Panc1 (cell line): Measurements from ENCODE around the gene FARS2. TPM values are rescaled to one million over a fixed set of nuclear protein-coding genes. Genes with fewer than 3 reads are reported as not detected.

ENCODE experiments used
- ATAC-seq: fragments of 200-7000 bp; cut with Tn5 transposase; 2 replicates; pipeline ENCODE4 v1.9.1; 2020; ENCODE audit warnings: mild to moderate bottlenecking, moderate library complexity
- BruUV-seq: library from RNA; stranded (reverse); fragments of 400-500 nt; replicated peaks from 2 replicates; lab custom pipeline; 2021; lab: Mats Ljungman, UMichigan
- CTCF ChIA-PET: fragments of 300-600 bp; sonication (Branson Sonifier 250); formaldehyde crosslinking; loops from one replicate; lab custom pipeline; 2022; ENCODE audit warnings: antibody characterized with exemption; lab: Charles Lee
- POLR2A ChIA-PET: fragments of 300-600 bp; sonication (Branson Sonifier 250); formaldehyde crosslinking; loops from one replicate; lab custom pipeline; 2022; ENCODE audit warnings: antibody characterized with exemption; lab: Charles Lee
- DNase-seq: peaks from one replicate; pipeline ENCODE4 v3.0.0-alpha.2; 2010; ENCODE audit warnings: low read depth, low spot score
- H3K27ac ChIP-seq: 2 replicates; pipeline ENCODE4 v1.5.1; 2011; ENCODE audit warnings: mild to moderate bottlenecking, low read length, inconsistent platforms
- H3K27me3 ChIP-seq: fragments of 200-500 bp; sonication (Bioruptor generic); 2 replicates; pipeline ENCODE4 v1.6.0; 2014; ENCODE audit warnings: low read length, inconsistent platforms; ENCODE audit not compliant: control insufficient read depth, insufficient read depth
- H3K36me3 ChIP-seq: fragments of 200-500 bp; sonication (Bioruptor generic); 2 replicates; pipeline ENCODE4 v1.5.1; 2014; ENCODE audit warnings: inconsistent platforms, mild to moderate bottlenecking, low read length, moderate library complexity; ENCODE audit not compliant: control insufficient read depth, insufficient read depth
- H3K4me1 ChIP-seq: 2 replicates; pipeline ENCODE4 v1.5.1; 2011; ENCODE audit warnings: inconsistent platforms, mild to moderate bottlenecking, low read length, moderate library complexity; ENCODE audit not compliant: control insufficient read depth, insufficient read depth
- H3K4me3 ChIP-seq, 2 experiments: 2 replicates each; pipeline ENCODE4 v1.5.1; 2011 to 2012; ENCODE audit warnings: low read depth in 2 of 2, low read length in 2 of 2, mild to moderate bottlenecking in 2 of 2, inconsistent platforms in 1 of 2, moderate library complexity in 1 of 2
- H3K9me3 ChIP-seq: fragments of 200-500 bp; sonication (Bioruptor generic); 2 replicates; pipeline ENCODE4 v1.5.1; 2014; ENCODE audit warnings: low read depth, mild to moderate bottlenecking, inconsistent platforms, low read length, moderate library complexity; ENCODE audit not compliant: control insufficient read depth, insufficient read depth
- CTCF ChIP-seq: fragments of 450-650 bp; IDR thresholded peaks from 2 replicates; pipeline ENCODE4 v1.5.1; 2017; ENCODE audit warnings: mild to moderate bottlenecking
- POLR2AphosphoS5 ChIP-seq: IDR thresholded peaks from 2 replicates; pipeline ENCODE4 v1.6.1; 2012; ENCODE audit warnings: mild to moderate bottlenecking, low read depth, low read length, moderate library complexity
- REST ChIP-seq, 2 experiments: IDR thresholded peaks; 2 replicates each; pipeline ENCODE4 v1.6.1; 2011 to 2012; ENCODE audit warnings: low read depth in 2 of 2, control low read depth in 1 of 2, low read length in 1 of 2, mild to moderate bottlenecking in 1 of 2, moderate library complexity in 1 of 2; ENCODE audit not compliant: insufficient read depth in 1 of 2
- SIN3A ChIP-seq: IDR thresholded peaks from 2 replicates; pipeline ENCODE4 v1.6.1; 2012; ENCODE audit warnings: low read depth, mild to moderate bottlenecking, low read length, moderate library complexity, borderline replicate concordance; ENCODE audit not compliant: insufficient read depth
- TCF7L2 ChIP-seq: IDR thresholded peaks from 2 replicates; pipeline ENCODE4 v1.6.1; 2011; ENCODE audit warnings: mild to moderate bottlenecking, low read depth, low read length, inconsistent platforms
- in situ Hi-C: cut with HindIII; loops from 2 replicates; pipeline ENCODE4 v1.10.0; 2016; ENCODE audit warnings: low sequenced_read_pairs, low pct_unique_long_range_greater_than_20kb
- intact Hi-C: fragments of 100-400 bp; cut with micrococcal nuclease; formaldehyde crosslinking; loops from one replicate; pipeline ENCODE4 v1.10.0; 2022; ENCODE audit not compliant: unreplicated experiment
- total RNA-seq: library from RNA; stranded (reverse); gene quantifications from one replicate; pipeline ENCODE4 v1.2.1, GENCODE V29; 2021; ENCODE audit not compliant: unreplicated experiment

The FARS2 gene
- total RNA-seq, 1 experiment from 2014 or later: 12.8 TPM

- in situ Hi-C loops: no loop called here
- Histone ChIP-seq H3K4me3 (no peak overlapping the region), H3K4me1 (no peaks in the 10 kb centered on the region), H3K27ac (no peak overlapping the region), H3K36me3 (no peaks in the 10 kb centered on the region), H3K9me3 (no peaks in the 10 kb centered on the region), H3K27me3 (no peaks in the 10 kb centered on the region)
- no peak for ATAC-seq
- CTCF ChIA-PET: no interaction called here
- DNase-seq: no peak
- no TSS peak for BruUV-seq
- TF ChIP-seq POLR2AphosphoS5: no peak
- intact Hi-C loops: no loop called here
- POLR2A ChIA-PET: no interaction called here
Observed at GRCh38 chr6:5516036-5516435, 254.7 kb downstream of the FARS2 start.

- intact Hi-C loops: no loop called here
- TF ChIP-seq POLR2AphosphoS5: no peak
- TF ChIP-seq TCF7L2: no peak
- TF ChIP-seq REST (IDR thresholded peaks at IDR 0.05; ENCODE audit: insufficient read depth in 1 of 2, low read depth in 2 of 2, low read length in 1 of 2): no peak
- no peak for TF ChIP-seq CTCF
- TF ChIP-seq SIN3A: no peak
- Histone ChIP-seq H3K27me3 (no peaks in the 10 kb centered on the region), H3K4me1 (no peaks in the 10 kb centered on the region), H3K9me3 (no peaks in the 10 kb centered on the region), H3K27ac (no peak overlapping the region), H3K36me3 (no peaks in the 10 kb centered on the region), H3K4me3 (no peak overlapping the region)
- no TSS peak for BruUV-seq
- DNase-seq (no peak), ATAC-seq (no peak)
- in situ Hi-C loops: no loop called here
- ChIA-PET CTCF (no interaction called here), POLR2A (no interaction called here)
Observed at GRCh38 chr6:5517796-5518195, 256.5 kb downstream of the FARS2 start.

GRCh38 chr6:5518936-5519491, 257.7 kb downstream of the FARS2 start:
- no peak for TF ChIP-seq POLR2AphosphoS5
- no peak for TF ChIP-seq CTCF
- TF ChIP-seq TCF7L2: no peak
- TF ChIP-seq REST (IDR thresholded peaks at IDR 0.05; ENCODE audit: insufficient read depth in 1 of 2, low read depth in 2 of 2, low read length in 1 of 2): no peak
- no peak for TF ChIP-seq SIN3A
- POLR2A ChIA-PET: no interaction called here
- CTCF ChIA-PET: no interaction called here
- H3K27me3 ChIP-seq: no peaks in the 10 kb centered on the region
- in situ Hi-C loops (no loop called here), intact Hi-C loops (no loop called here)
- no TSS peak for BruUV-seq
- DNase-seq: no peak
- no peaks in the 10 kb centered on the region for H3K36me3 ChIP-seq
- no peaks in the 10 kb centered on the region for H3K4me1 ChIP-seq
- no peak overlapping the region for H3K27ac ChIP-seq
- ATAC-seq: no peak
- H3K9me3 ChIP-seq: no peaks in the 10 kb centered on the region
- H3K4me3 ChIP-seq: no peak overlapping the region
